Ovary (tissue), 9 donors: ENCODE data around the gene DSEL. TPM values are rescaled to one million over a fixed set of nuclear protein-coding genes. Genes with fewer than 3 reads are reported as not detected.

Experiments
- DNase-seq, 5 donors: peaks; one replicate each; pipeline ENCODE4 v3.0.0-alpha.2; 2019 to 2020
- H3K27ac ChIP-seq, 2 donors: fragments of 200-600 bp; one replicate each; pipeline versions ENCODE4 v1.5.1 to v1.8.0; 2019 to 2022
- H3K27me3 ChIP-seq: fragments of 200-600 bp; one replicate; pipeline ENCODE4 v1.8.0; 2022
- H3K36me3 ChIP-seq: fragments of 200-600 bp; sonication (generic); one replicate; pipeline ENCODE4 v1.5.1; 2019
- H3K4me1 ChIP-seq: one replicate; pipeline ENCODE4 v1.8.1; 2013; ENCODE audit warnings: mild to moderate bottlenecking, moderate library complexity; ENCODE audit not compliant: insufficient read depth
- H3K4me3 ChIP-seq: fragments of 200-600 bp; sonication (generic); one replicate; pipeline ENCODE4 v1.5.1; 2017
- H3K9me3 ChIP-seq, 2 donors: fragments of 200-600 bp in 1 of 2; sonication (generic) in 1 of 2; one replicate each; pipeline versions ENCODE4 v1.5.1 to v1.8.1; 2013 to 2019; ENCODE audit warnings: mild to moderate bottlenecking in 1 of 2, moderate library complexity in 1 of 2
- CTCF ChIP-seq, 3 donors: fragments of 450-650 bp in 2 of 3; fragments of 200-600 bp in 1 of 3; IDR thresholded peaks; one replicate each; pipeline versions ENCODE4 v1.5.1 to v1.8.0; 2016 to 2022; ENCODE audit warnings: antibody characterized with exemption in 3 of 3, mild to moderate bottlenecking in 1 of 3
- EP300 ChIP-seq: sonication (generic); formaldehyde crosslinking; IDR thresholded peaks from one replicate; pipeline ENCODE4 v1.6.1; 2017; ENCODE audit warnings: antibody characterized with exemption
- POLR2A ChIP-seq: fragments of 450-650 bp; IDR thresholded peaks from one replicate; pipeline ENCODE4 v1.6.1; 2017; ENCODE audit warnings: antibody characterized with exemption, mild to moderate bottlenecking, moderate library complexity
- WGBS, 3 donors: extraction: QIAGEN DNeasy Blood & Tissue Kit in 1 of 3; methylation state at CpG; one replicate each; pipeline versions ENCODE4 v1.1.5 to v1.1.7; 2013 to 2017; 5-methylcytosine and 5-hydroxymethylcytosine counted together
- intact Hi-C, 4 donors: fragments of 100-400 bp; cut with DNase I; formaldehyde crosslinking; loops; one replicate each; pipeline versions ENCODE4 v1.11.0 to v1.15.1; 2022 to 2023
- polyA plus RNA-seq, 2 donors: library from polyadenylated mRNA; stranded (reverse); fragments of 200-250 nt in 1 of 2; fragments of 350-450 nt in 1 of 2; fragmentation: Illumina TruSeq in 1 of 2; extraction: RNeasy Lipid Tissue Mini Kit (QIAGEN cat#74804) in 1 of 2; gene quantifications; one replicate each; pipeline ENCODE4 v1.2.3, GENCODE V29; 2013 to 2014
- total RNA-seq, 7 donors: library from RNA; depleted of rRNA in 2 of 7; stranded (reverse); fragments of >200 nt in 2 of 7; fragmentation: NEBNext Ultra II Directional in 3 of 7; extraction: Animal tissue kit (Norgen Biotek cat#: 25700) in 3 of 7; gene quantifications; one replicate each; pipeline versions ENCODE4 v1.1.0 to v1.2.4, GENCODE V29; 2016 to 2023
- donor health status: DM: no; HTN: no; CAD: no; lungs with moderate emphysema.
- donor health status: DM: no; HTN: no; CAD: no.
- donor health status: Bipolar disorder and iron deficiency.
- donor health status: DM: yes; HTN: yes; CAD: no.
- donor health status: DM: no; HTN: no; CAD: no.
- donor health status: DM: yes; HTN: yes; CAD: no.

DSEL gene
- total and polyA plus RNA-seq, 9 donors, result 3.1 to 11.0 (median 7.6) TPM

GRCh38 chr18:67476585-67476984 lies 39.9 kb downstream of the DSEL start:
- no peaks in the 10 kb centered on the region for H3K4me1 ChIP-seq
- no peak overlapping the region for H3K4me3 ChIP-seq
- no peaks in the 10 kb centered on the region for H3K36me3 ChIP-seq
- WGBS, 3 donors, result 61 to 68% (median 64%) methylated on average over 3 of the region's 3 CpGs
- no peaks in the 10 kb centered on the region for H3K27me3 ChIP-seq
- no peak for DNase-seq
- no peaks in the 10 kb centered on the region for H3K9me3 ChIP-seq
- intact Hi-C loops, result no loop called here
- no peak overlapping the region for H3K27ac ChIP-seq
- TF ChIP-seq POLR2A, result no peak
- no peak for TF ChIP-seq CTCF (IDR thresholded peaks at IDR 0.05)
- no peak for TF ChIP-seq EP300

- TF ChIP-seq EP300 (no peak), POLR2A (no peak), CTCF (IDR thresholded peaks at IDR 0.05) (no peak)
- intact Hi-C loops, result no loop called here
- no peaks in the 10 kb centered on the region for H3K27me3 ChIP-seq
Observed at GRCh38 chr18:67475673-67476072, 40.8 kb downstream of the DSEL start.

GRCh38 chr18:67468038-67468437 lies 48.5 kb downstream of the DSEL start:
- Histone ChIP-seq H3K9me3 (no peaks in the 10 kb centered on the region), H3K4me1 (no peaks in the 10 kb centered on the region), H3K36me3 (no peaks in the 10 kb centered on the region), H3K27me3 (no peaks in the 10 kb centered on the region), H3K27ac (no peak overlapping the region), H3K4me3 (no peak overlapping the region)
- no peak for TF ChIP-seq POLR2A
- TF ChIP-seq EP300, result no peak
- TF ChIP-seq CTCF (IDR thresholded peaks at IDR 0.05), result no peak
- intact Hi-C loops, result loop anchor here in 1 of 4 donors (5.0 kb wide), 1 partner anchor 939 kb away; no protein-coding TSS in a partner anchor
- no peak for DNase-seq

More at GRCh38 chr18:67475673-67476072, 40.8 kb downstream of the DSEL start:
- no peak overlapping the region for H3K27ac ChIP-seq
- no peaks in the 10 kb centered on the region for H3K4me1 ChIP-seq
- DNase-seq, result no peak
- no peaks in the 10 kb centered on the region for H3K9me3 ChIP-seq
- WGBS, 3 donors, result 15 to 31% (median 18%) methylated on average over 1 of the region's 1 CpG
- no peak overlapping the region for H3K4me3 ChIP-seq
- H3K36me3 ChIP-seq, result no peaks in the 10 kb centered on the region

- no peak overlapping the region for H3K27ac ChIP-seq
- no peaks in the 10 kb centered on the region for H3K9me3 ChIP-seq
- WGBS, 3 donors, result 49 to 68% (median 62%) methylated on average over 1 of the region's 1 CpG
- H3K4me3 ChIP-seq, result no peak overlapping the region
- no peaks in the 10 kb centered on the region for H3K4me1 ChIP-seq
- no peaks in the 10 kb centered on the region for H3K27me3 ChIP-seq
- no peak for DNase-seq
- TF ChIP-seq CTCF (IDR thresholded peaks at IDR 0.05) (no peak), POLR2A (no peak), EP300 (no peak)
- intact Hi-C loops, result loop anchor here in 1 of 4 donors (5.0 kb wide), 1 partner anchor 940 kb away; no protein-coding TSS in a partner anchor
- H3K36me3 ChIP-seq, result no peaks in the 10 kb centered on the region
Observed at GRCh38 chr18:67467188-67467587, 49.3 kb downstream of the DSEL start.

GRCh38 chr18:67464499-67464898 lies 52.0 kb downstream of the DSEL start:
- no peaks in the 10 kb centered on the region for H3K4me1 ChIP-seq
- no peaks in the 10 kb centered on the region for H3K9me3 ChIP-seq
- DNase-seq, result no peak
- H3K36me3 ChIP-seq, result no peaks in the 10 kb centered on the region
- intact Hi-C loops, result no loop called here
- no peak overlapping the region for H3K4me3 ChIP-seq
- TF ChIP-seq CTCF (IDR thresholded peaks at IDR 0.05) (no peak), POLR2A (no peak), EP300 (no peak)
- 90 to 100% (median 90%) methylated on average over 1 of the region's 1 CpG for WGBS, 3 donors
- no peak overlapping the region for H3K27ac ChIP-seq
- no peaks in the 10 kb centered on the region for H3K27me3 ChIP-seq
